Measurements from ENCODE around the gene ERGIC1. TPM values are rescaled to one million over a fixed set of nuclear protein-coding genes. Genes with fewer than 3 reads are reported as not detected.
"Not testable (repeated sequence)": the region's sequence is repeated elsewhere in the genome, so short reads cannot be mapped to it uniquely, and the experiment has no call there.

The ERGIC1 gene
- total RNA-seq, 1 experiment from 2014 or later = 202 TPM

DNA sequence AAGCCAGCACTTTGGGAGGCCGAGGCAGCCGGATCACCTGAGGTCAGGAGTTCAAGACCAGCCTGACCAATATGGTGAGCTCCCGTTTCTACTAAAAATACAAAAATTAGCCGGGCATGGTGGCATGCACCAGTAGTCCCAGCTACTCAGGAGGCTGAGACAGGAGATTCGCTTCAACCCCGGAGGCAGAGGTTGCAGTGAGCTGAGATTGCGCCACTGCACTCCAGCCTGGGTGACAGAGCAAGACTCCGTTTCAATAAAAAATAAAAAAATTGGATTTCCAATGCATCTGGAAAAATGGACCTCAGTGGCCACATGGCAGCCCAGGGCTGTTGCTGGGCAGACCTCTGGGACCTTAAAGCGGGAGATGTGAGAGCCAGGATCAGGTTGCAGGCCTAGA, 17.2 kb downstream of the ERGIC1 start:
- H3K36me3 ChIP-seq = peaks cover 41% of the 10 kb centered on the region
- not testable (repeated sequence) for DNase-seq (ENCODE audit: low read depth in 1 of 2, low spot score in 2 of 2); H3K9me3 ChIP-seq (replicated peaks); H3K4me3 ChIP-seq; H3K27me3 ChIP-seq (replicated peaks); H3K27ac ChIP-seq
- H3K4me1 ChIP-seq (replicated peaks) = peaks cover 67% of the 10 kb centered on the region

- no peak overlapping the region for H3K27ac ChIP-seq
- no peaks in the 10 kb centered on the region for H3K9me3 ChIP-seq (replicated peaks)
- DNase-seq (ENCODE audit: low read depth in 1 of 2, low spot score in 2 of 2) = no peak
- no peaks in the 10 kb centered on the region for H3K27me3 ChIP-seq (replicated peaks)
- peaks cover 61% of the 10 kb centered on the region for H3K4me1 ChIP-seq (replicated peaks)
- H3K36me3 ChIP-seq = peaks cover 51% of the 10 kb centered on the region
- no peak overlapping the region for H3K4me3 ChIP-seq
Measured at GRCh38 chr5:172852490-172853354, 18.7 kb downstream of the ERGIC1 start.

GRCh38 chr5:172853355-172853975, 19.4 kb downstream of the ERGIC1 start:
- no peak overlapping the region for H3K4me3 ChIP-seq
- H3K4me1 ChIP-seq (replicated peaks) = peaks cover 61% of the 10 kb centered on the region
- H3K27ac ChIP-seq = no peak overlapping the region
- peaks cover 55% of the 10 kb centered on the region for H3K36me3 ChIP-seq
- no peak for DNase-seq (ENCODE audit: low read depth in 1 of 2, low spot score in 2 of 2)
- no peaks in the 10 kb centered on the region for H3K9me3 ChIP-seq (replicated peaks)
- H3K27me3 ChIP-seq (replicated peaks) = no peaks in the 10 kb centered on the region

- H3K36me3 ChIP-seq = peaks cover 57% of the 10 kb centered on the region
- H3K27me3 ChIP-seq (replicated peaks) = no peaks in the 10 kb centered on the region
- no peaks in the 10 kb centered on the region for H3K9me3 ChIP-seq (replicated peaks)
- no peak for DNase-seq (ENCODE audit: low read depth in 1 of 2, low spot score in 2 of 2)
- peak overlapping the region; percentile 3; the same call in 1 of the 2 replicates for H3K27ac ChIP-seq
- H3K4me3 ChIP-seq = no peak overlapping the region
- peaks cover 61% of the 10 kb centered on the region for H3K4me1 ChIP-seq (replicated peaks)
Measured at GRCh38 chr5:172854451-172854871, 20.4 kb downstream of the ERGIC1 start.

GRCh38 chr5:172854971-172855370, 20.9 kb downstream of the ERGIC1 start:
- H3K4me1 ChIP-seq (replicated peaks) = peaks cover 61% of the 10 kb centered on the region
- no peaks in the 10 kb centered on the region for H3K9me3 ChIP-seq (replicated peaks)
- H3K27ac ChIP-seq = peak overlapping the region; percentile 3; the same call in 1 of the 2 replicates
- H3K36me3 ChIP-seq = peaks cover 57% of the 10 kb centered on the region
- H3K4me3 ChIP-seq = no peak overlapping the region
- DNase-seq (ENCODE audit: low read depth in 1 of 2, low spot score in 2 of 2) = no peak
- H3K27me3 ChIP-seq (replicated peaks) = no peaks in the 10 kb centered on the region

DNA sequence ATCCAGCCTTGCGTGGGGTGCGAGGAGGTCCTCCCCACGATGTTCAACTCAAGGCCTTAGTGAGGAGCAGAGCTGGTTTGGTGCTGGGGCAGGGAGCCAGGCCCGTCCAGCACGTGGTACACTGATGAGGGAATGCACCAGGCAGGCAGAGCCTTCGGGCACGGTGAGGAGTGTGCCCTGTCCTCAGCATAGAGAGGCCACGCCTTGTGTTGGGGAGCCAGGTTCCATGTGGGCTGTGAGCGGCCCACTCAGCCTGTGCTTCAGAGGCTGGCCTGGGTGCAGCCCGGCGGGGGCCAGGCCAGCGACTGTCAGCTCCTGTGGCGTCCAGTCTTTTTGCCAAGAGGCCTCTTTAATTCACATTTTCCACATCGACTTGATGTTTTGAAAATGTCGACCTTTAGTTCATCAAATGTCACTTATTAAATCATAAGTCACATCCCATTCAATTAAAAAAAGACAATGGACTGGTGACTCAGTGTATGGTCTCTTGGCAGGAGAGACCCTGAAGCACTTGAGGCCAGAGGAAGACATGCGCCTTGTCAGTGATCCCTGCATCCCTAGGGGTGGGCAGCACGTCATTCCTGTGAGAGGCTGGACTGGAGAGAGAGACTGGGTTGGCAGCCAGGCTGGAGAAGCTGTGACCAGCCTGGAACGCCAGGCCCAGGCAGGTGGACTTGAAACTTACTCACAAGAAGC, 21.7 kb downstream of the ERGIC1 start:
- H3K36me3 ChIP-seq = peaks cover 64% of the 10 kb centered on the region
- H3K4me3 ChIP-seq = no peak overlapping the region
- no peak overlapping the region for H3K27ac ChIP-seq
- H3K4me1 ChIP-seq (replicated peaks) = peaks cover 65% of the 10 kb centered on the region
- DNase-seq (ENCODE audit: low read depth in 1 of 2, low spot score in 2 of 2) = no peak
- no peaks in the 10 kb centered on the region for H3K9me3 ChIP-seq (replicated peaks)
- no peaks in the 10 kb centered on the region for H3K27me3 ChIP-seq (replicated peaks)

- peaks cover 70% of the 10 kb centered on the region for H3K4me1 ChIP-seq (replicated peaks)
- H3K36me3 ChIP-seq = peaks cover 66% of the 10 kb centered on the region
- H3K27ac ChIP-seq = no peak overlapping the region
- no peak for DNase-seq (ENCODE audit: low read depth in 1 of 2, low spot score in 2 of 2)
- no peaks in the 10 kb centered on the region for H3K9me3 ChIP-seq (replicated peaks)
- no peak overlapping the region for H3K4me3 ChIP-seq
- H3K27me3 ChIP-seq (replicated peaks) = no peaks in the 10 kb centered on the region
Measured at GRCh38 chr5:172856336-172856735, 22.3 kb downstream of the ERGIC1 start.

DNA sequence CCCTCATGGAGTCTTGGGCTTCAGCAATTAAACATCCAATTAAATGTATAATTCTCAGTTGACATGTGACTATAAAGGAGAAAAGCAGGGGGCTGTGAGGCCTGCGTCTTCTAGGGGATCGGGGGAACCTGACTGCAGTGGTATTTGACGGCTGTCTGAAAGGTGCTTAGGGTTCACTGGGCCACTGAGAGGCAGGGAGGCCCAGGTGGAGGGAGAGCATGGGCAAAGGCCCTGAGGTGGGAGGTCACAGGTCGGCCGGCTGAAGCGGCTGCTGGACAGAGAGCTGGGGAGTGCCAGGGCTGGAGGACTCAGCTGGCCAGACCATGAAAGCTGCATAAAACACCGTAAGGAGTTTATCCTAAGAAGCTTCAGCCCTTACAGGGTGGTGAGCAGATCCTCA, 23.9 kb downstream of the ERGIC1 start:
- Histone ChIP-seq H3K4me3 (no peak overlapping the region), H3K4me1 (replicated peaks) (peaks cover 75% of the 10 kb centered on the region), H3K9me3 (replicated peaks) (no peaks in the 10 kb centered on the region), H3K36me3 (peaks cover 58% of the 10 kb centered on the region), H3K27me3 (replicated peaks) (no peaks in the 10 kb centered on the region), H3K27ac (peak overlapping the region; percentile 84)
- DNase-seq (ENCODE audit: low read depth in 1 of 2, low spot score in 2 of 2) = no peak

DNA sequence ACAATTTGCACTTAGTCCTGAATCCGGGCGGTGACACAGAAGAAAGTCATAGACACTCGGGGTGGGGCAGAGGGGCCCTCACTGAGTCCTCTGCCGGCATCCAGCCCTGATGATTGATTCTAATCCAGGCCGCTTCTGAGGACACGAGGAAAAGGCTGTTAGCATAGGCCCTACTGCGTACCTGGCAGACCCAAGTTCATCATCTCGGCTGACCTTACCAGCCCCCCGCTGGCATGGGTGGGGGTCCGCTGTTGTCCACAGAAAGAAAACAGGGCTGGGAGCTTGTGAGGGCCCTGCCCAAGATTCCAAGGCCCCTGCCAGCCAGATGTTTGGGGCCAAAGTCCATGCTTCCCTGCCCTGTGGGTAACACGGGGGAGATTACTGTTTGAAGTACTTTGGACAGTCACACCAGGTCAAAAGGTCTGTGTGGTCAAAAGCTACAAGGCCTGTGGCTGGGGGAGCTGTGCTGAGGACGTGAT, 24.5 kb downstream of the ERGIC1 start:
- Histone ChIP-seq H3K4me3 (no peak overlapping the region), H3K27me3 (replicated peaks) (no peaks in the 10 kb centered on the region), H3K4me1 (replicated peaks) (peaks cover 70% of the 10 kb centered on the region), H3K36me3 (peaks cover 52% of the 10 kb centered on the region), H3K9me3 (replicated peaks) (no peaks in the 10 kb centered on the region), H3K27ac (peak overlapping the region; percentile 84)
- peak in 1 of 2 experiments; percentile 54 for DNase-seq (ENCODE audit: low read depth in 1 of 2, low spot score in 2 of 2)

- peak; percentile 67 to 76 for DNase-seq (ENCODE audit: low read depth in 1 of 2, low spot score in 2 of 2)
- peaks cover 63% of the 10 kb centered on the region for H3K4me1 ChIP-seq (replicated peaks)
- peaks cover 49% of the 10 kb centered on the region for H3K36me3 ChIP-seq
Measured at GRCh38 chr5:172858990-172859811, 25.1 kb downstream of the ERGIC1 start.

GRCh38 chr5:172859966-172860365, 25.9 kb downstream of the ERGIC1 start:
- Histone ChIP-seq H3K4me1 (replicated peaks) (peaks cover 55% of the 10 kb centered on the region), H3K36me3 (peaks cover 42% of the 10 kb centered on the region), H3K9me3 (replicated peaks) (no peaks in the 10 kb centered on the region)

More at GRCh38 chr5:172858990-172859811, 25.1 kb downstream of the ERGIC1 start:
- Histone ChIP-seq H3K4me3 (no peak overlapping the region), H3K27ac (peak overlapping the region; percentile 84), H3K27me3 (replicated peaks) (no peaks in the 10 kb centered on the region), H3K9me3 (replicated peaks) (no peaks in the 10 kb centered on the region)

GRCh38 chr5:172860520-172861443, 26.7 kb downstream of the ERGIC1 start:
- H3K27ac ChIP-seq = no peak overlapping the region
- no peak for DNase-seq (ENCODE audit: low read depth in 1 of 2, low spot score in 2 of 2)
- no peaks in the 10 kb centered on the region for H3K9me3 ChIP-seq (replicated peaks)
- no peaks in the 10 kb centered on the region for H3K27me3 ChIP-seq (replicated peaks)
- peaks cover 35% of the 10 kb centered on the region for H3K36me3 ChIP-seq
- H3K4me3 ChIP-seq = no peak overlapping the region
- peaks cover 47% of the 10 kb centered on the region for H3K4me1 ChIP-seq (replicated peaks)

More at GRCh38 chr5:172859966-172860365, 25.9 kb downstream of the ERGIC1 start:
- no peak for DNase-seq (ENCODE audit: low read depth in 1 of 2, low spot score in 2 of 2)
- H3K4me3 ChIP-seq = no peak overlapping the region
- H3K27ac ChIP-seq = peak overlapping the region; percentile 84
- no peaks in the 10 kb centered on the region for H3K27me3 ChIP-seq (replicated peaks)

Measured in SJSA1 (cell line).